Measurements from ENCODE around the gene CPT2.
"Not testable (repeated sequence)": the region's sequence is repeated elsewhere in the genome, so short reads cannot be mapped to it uniquely, and the experiment has no call there.

CPT2 gene

DNA sequence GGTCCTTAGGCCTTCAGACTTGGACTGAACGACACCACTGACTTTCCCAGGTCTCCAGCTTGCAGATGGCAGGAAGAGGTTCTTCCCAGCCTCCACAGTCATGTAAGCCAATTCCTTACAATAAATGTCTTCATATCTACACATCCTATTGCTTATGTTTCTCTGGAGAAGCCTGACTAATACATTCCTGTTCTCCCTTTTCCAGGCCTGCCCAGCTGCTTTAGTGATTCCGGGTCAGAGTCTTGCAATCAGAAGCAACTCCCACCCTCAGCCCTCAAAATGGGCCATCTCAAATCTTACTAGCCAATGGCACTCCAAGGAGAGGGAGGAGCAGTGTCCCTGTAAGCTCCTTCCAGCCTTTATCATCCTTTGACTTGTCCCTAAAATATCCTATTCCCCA, 16.4 kb upstream of the CPT2 start:
- in situ Hi-C loops (cut with HindIII; ENCODE audit: low sequenced_read_pairs), result loop anchor here (5.0 kb wide), 1 partner anchor 93 kb away; no protein-coding TSS in a partner anchor

DNA sequence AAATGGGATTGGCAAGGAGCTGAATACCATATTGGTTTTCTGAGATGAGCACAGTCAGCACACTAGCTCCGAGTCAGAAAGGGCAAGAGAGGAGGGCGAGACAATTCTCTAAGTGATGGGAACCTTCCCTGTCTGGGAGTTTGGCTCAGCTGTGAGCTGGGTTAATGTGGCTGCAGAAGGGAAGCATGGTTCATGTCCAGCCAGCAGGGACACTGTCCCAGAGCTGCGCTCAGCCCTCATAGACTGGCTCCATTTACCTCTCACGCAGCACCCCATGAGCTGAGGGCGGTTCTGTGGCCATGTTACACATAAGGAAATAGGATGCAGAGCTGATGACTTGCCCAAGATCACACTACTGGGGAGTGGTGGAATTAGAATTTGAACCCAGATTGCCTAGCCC, 15.7 kb upstream of the CPT2 start:
- in situ Hi-C loops (cut with HindIII; ENCODE audit: low sequenced_read_pairs), result loop anchor here (5.0 kb wide), 1 partner anchor 94 kb away; no protein-coding TSS in a partner anchor

DNA sequence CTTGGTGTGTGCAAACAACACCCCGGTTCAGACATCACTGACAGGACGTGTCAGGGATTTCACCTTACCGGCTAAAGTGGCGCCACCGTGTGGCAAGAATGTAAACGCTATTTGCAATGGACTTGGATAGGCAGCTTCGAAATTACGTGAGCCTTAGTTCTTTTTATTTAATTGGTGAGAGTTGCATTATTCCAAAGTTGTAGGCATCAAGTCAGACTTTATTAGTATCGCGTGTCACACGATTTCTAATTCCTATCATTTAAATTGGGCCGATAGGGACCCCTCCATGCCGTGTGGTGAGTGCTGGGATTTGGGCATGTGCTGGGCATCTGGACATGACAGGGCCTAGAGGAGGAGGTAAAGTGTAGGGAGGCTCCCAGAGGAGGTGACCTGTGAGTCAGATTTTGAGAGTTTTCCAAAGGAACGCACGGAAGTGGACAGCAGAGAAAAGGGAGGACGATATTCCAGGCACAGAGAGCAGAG, 14.5 kb upstream of the CPT2 start:
- in situ Hi-C loops (cut with HindIII; ENCODE audit: low sequenced_read_pairs), result loop anchor here (5.0 kb wide), 1 partner anchor 95 kb away; no protein-coding TSS in a partner anchor

DNA sequence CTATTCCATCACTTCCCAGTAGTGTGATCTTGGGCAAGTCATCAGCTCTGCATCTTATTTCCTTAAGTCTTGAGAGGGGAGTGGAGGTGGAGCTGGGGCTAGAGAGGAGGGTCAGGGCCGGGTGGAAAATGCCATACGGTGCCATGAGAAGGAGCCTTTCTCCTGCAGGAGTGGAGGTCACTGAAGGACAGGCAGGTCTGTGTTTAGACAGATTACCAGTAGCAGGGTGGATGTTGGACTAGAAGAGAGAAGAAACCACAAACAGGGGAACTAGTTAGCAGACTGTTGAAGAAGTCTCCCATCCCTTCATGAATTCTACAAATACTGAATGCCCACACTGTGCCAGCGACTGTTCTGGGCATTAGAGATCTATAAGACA, 13.9 kb upstream of the CPT2 start:
- in situ Hi-C loops (cut with HindIII; ENCODE audit: low sequenced_read_pairs), result loop anchor here (5.0 kb wide), 1 partner anchor 95 kb away; no protein-coding TSS in a partner anchor

DNA sequence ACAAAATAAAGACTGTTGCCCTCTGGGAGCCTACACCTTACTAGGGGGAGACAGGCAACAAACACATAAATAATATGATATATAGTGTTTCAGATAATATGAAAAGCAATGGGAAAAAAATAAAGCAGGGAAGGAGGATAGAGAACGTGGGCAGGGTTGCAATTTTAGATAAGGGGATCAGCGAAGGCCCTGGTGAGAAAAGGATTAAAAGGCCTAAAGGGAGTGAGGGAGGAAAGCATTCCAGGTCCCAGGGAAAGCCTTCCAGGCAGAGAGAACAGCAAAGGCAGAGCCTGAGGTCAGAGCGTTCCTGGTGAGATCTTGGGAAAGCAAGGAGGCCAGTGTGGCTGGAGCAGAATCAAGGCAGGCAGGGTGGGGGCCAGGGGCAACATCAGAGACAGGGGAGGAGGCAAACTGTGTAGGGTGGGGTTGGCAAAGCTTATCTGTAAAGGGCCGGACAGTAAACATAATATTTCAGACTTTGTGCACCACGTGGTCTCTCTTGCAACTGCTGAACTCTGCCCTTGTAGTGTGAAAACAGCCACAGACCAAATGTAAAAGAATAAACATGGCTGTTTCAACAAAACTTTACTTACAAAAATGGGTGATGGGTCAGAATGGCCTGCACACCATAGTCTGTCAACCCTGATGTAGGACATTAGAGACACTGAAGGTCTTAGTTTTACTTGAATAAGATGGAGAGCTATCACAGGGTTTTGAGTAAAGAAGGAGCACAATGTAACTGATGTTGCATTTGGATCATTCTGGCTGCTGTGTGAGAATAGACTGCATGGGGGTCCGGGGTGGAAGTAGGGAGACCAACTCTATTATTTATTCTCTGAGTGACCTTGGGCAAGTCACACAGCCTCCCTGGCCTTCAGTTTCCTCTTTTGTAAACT, 13.3 kb upstream of the CPT2 start:
- in situ Hi-C loops (cut with HindIII; ENCODE audit: low sequenced_read_pairs), result loop anchor here (5.0 kb wide), 1 partner anchor 96 kb away; no protein-coding TSS in a partner anchor

DNA sequence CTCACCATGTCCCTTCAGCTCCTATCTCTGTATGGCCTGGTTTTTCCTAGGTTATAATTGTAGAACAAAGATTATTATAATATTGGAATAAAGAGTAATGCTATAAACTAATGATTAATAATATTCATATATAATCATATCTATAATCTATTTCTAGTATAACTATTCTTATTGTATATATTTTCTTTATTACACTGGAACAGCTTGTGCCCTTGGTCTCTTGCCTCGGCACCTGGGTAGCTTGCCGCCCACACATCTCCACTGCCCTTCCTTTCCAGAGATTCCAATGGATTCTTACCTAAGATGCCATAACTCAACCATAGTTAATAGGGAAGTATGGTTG, 10.7 kb upstream of the CPT2 start:
- in situ Hi-C loops (cut with HindIII; ENCODE audit: low sequenced_read_pairs), result not testable (repeated sequence)

DNA sequence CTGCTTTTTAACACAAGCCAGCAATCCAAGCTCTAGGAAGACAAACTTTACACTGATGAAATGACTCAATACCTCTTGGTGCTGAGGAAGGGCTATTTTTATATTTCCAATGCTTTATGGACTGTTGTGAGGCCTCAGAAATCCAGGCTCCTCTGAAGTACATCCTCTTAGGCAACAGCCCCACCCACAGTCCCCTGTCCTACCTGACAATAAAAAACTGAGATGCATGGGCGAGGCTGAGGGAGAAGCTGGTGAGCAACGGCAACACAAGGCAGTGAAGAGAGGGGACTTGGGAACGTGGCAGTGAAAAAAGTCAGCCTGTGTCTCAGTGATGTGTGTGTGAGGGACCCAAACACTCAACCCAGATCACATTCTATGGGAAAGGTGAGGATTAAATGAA, 10.1 kb upstream of the CPT2 start:
- in situ Hi-C loops (cut with HindIII; ENCODE audit: low sequenced_read_pairs), result no loop called here

DNA sequence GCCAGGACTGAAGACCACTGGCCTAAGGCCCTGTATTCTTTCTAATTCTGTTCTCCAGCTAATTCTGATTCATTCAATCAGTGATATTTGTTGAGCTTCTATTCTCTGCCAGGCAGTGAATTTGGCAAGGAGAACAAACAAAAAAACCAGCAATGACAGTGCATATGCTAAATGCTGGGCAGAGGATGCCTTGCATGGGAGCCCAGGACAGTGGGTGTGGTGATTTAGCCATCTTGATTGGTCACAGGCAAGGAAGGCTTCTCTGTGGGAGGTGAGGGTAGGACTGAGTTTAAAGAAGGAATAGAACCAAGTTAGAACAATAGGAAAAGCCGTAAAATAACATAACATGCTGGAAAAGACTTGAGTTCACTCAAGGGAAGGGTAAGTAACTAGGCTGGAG, 9.2 kb upstream of the CPT2 start:
- in situ Hi-C loops (cut with HindIII; ENCODE audit: low sequenced_read_pairs), result no loop called here

DNA sequence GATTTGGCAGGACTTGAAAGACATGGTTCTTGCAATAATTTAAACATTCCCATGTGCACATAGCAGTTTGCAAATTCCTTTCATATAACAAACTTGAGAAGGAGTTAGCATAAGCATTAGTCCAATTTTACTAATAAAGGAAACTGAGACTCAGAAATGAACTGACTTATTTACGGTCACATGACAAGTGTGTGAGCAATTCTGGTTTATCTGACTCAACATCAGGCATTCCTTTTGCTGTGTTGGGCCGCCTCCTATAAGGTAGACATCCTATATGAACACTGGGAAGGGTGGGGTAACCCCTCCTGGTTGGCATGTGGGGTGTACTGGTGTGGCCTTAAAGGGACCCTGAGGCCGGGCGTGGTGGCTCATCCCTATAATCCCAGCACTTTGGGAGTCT, 8.5 kb upstream of the CPT2 start:
- in situ Hi-C loops (cut with HindIII; ENCODE audit: low sequenced_read_pairs), result no loop called here

DNA sequence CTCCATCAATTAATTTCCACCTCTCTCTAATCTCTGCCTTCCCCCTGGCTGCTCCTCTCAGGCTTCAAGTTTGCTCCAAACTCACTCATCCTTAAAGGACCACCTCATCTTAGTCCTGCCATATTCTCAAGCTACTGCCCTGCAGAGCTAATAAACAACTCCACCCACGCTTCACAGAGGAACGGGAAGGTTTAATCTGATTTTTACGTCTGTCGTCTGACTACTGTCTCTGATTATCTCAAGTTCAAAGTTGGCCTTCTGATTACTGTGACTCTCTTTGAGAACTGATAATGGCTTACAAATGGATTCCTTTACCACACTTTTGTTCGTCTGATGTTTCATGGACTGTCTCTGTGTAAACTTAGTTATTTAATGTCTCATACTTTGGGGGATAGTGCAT, 7.6 kb upstream of the CPT2 start:
- in situ Hi-C loops (cut with HindIII; ENCODE audit: low sequenced_read_pairs), result no loop called here

DNA sequence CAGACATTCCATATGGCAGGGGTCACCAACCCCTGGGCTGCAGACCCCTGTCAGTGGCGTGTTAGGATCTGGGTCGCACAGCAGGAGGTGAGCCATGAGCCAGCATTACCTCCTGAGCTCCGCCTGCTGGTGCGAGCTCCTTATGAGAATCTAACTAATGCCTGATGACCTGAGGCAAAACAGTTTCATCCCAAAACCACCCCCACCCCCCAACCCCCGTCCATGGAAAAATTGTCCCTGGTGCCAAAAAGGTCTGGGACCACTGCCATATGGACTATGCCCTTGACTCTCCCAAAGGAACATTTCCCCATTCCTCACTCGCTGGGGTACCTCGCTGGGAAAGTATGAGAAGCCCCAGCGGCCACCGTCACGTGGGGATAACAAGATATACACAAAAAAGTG, 6.4 kb upstream of the CPT2 start:
- in situ Hi-C loops (cut with HindIII; ENCODE audit: low sequenced_read_pairs), result no loop called here

DNA sequence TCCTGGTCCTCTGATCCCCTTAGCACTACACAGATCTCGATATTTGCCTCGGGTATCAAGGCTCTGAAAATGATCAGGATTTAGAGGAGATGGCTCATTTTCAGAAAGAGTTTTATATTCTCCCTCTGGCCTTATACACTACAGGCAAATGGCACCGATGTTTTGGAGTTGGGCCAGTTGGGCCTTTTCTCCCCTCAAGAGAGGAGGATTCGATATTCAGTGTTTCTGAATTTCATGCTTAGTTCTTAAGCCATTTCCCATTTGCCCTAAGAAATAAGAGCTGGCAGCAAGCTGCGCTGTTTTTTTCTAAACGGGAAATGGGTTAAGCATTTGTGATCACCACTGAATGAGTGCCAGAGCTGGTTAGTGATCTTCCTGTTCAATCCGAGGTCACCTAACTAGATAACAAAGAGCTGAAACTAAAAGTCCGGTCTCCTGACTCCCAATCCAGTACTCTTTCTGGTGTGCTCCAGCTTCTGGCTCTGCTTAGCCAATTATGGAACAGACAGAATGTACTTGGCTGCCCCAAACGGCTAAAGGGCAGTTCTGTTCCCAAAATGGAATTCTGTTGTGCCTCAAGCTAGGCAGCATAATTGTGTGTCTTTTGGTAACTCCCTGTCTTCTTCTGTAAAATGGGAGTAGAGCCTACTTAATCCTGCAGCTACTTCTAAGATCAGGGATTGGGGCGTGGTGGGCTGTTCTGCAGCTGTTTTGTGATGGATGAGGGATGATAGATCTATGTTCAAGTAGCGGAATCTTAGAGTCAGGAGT, 1.2 kb upstream of the CPT2 start:
- in situ Hi-C loops (cut with HindIII; ENCODE audit: low sequenced_read_pairs), result no loop called here

DNA sequence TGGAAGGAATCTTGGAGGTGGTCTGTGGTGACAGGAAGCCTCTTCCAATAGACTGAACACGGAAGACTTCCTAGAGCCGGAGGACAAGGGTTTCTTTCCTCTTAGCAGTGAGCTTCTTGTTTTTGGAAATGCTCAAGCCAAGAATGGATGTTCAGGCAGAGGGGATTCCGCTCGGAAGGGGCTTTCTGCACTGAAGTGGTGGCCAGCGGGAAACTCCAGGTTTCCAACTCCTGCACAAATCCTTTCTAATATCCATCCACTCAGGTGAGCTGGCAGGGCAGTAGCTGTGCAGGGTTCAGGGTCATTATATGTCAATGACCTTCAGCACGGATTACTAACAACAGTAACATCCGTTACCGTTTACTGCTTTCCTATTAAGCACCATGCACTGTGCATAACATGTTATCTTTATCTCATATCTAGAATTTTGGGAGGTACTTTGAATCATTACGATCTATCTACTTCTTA, 573 bp upstream of the CPT2 start:
- in situ Hi-C loops (cut with HindIII; ENCODE audit: low sequenced_read_pairs), result no loop called here

DNA sequence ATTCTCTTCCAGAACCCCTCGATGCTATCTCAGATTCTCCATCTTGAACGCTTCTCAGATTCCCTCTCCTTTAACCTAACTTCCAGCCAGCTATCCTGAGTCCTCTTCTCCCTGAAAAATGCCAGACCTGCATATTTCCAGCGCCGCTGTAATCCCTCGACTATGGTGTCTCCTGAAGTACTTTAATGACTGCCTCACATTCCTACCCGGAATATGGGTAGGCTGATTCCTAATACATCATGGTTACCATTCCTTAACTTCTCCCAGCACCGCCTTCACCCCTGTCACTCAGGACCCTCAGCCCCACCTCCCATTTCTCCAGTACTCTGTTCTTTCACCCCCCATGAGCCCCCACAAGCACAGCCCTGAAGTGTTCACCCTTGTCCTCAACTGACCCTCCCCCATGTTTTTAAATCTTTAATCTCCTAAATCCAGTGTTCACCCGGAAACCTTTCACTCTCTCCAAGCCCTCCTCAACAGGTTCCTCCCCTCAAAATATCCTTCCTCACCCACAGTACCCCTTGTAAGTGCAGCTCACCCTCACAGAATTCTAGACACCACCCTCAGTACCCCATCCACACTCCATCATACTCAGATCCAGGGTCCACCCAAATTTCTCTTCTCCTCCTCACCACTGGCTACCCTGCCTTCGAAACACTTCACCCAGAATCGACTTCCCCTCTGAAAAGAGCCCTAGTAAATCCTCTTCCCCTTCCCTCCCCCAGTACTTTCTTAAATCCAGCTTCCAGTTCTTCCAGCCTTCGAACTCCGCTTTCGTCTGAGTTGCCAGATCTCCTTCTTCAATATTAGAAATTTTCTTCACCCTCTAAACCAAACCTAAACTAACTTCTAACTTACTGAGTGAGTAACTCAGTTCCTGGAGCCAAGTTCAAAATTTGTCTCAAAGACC, 922 bp downstream of the CPT2 start:
- in situ Hi-C loops (cut with HindIII; ENCODE audit: low sequenced_read_pairs), result no loop called here

DNA sequence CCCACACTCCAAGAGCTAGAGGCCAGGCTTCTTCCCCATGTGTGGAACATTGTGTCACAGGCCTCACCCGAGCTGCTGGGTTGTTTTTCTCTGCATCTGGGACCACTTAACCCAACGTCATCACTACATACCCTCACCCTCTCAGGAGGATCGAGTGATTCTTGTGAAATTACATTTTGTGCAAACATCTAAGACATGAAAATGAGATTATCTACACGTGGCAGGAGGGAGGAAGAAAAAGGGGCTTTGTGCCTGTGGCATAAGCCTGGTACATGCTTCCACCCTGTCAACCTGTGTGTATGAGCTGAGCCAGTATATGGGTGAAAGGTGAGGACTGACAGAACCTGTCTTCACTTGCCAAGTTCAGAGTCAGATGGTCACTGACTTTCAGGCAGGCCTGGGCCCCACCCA, 1.6 kb downstream of the CPT2 start:
- in situ Hi-C loops (cut with HindIII; ENCODE audit: low sequenced_read_pairs), result no loop called here

DNA sequence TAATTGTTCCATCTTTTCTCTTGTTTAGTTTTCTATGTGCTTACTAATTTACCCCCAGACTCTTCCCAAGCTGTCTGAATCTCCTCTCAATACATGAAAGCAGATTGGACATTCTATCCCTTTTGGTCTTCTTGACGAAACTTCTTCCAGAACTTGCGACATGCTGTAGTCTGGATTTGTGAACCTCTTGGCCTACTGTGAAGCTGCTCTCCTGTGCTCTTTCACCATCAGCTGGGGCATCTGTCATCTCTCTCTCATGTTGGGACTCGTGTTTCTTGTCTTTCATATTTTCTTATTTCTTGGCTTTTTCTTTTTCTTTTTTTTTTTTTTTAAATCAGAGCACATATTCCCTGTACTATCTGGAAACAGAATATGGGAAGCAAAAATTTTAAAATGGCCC, 6.8 kb downstream of the CPT2 start:
- in situ Hi-C loops (cut with HindIII; ENCODE audit: low sequenced_read_pairs), result loop anchor here (5.0 kb wide), 1 partner anchor 81 kb away; no protein-coding TSS in a partner anchor

DNA sequence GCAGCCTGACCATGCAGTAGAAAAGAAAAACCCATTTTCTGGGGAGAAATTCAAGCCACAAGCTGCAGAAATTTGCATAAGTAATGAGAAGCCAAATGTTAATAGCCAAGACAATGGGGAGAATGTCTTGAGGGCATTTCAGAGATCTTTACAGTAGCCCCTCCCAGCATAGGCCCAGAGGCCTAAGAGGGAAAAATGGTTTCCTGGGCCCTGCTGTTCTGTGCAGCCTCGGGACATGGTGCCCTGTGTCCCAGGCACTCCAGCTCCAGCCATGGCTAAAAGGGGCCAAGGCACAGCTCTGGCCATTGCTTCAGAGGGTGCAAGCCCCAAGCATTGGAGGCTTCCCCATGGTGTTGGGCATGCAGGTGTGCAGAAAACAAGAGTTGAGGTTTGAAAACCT, 8.9 kb downstream of the CPT2 start:
- in situ Hi-C loops (cut with HindIII; ENCODE audit: low sequenced_read_pairs), result not testable (repeated sequence)

DNA sequence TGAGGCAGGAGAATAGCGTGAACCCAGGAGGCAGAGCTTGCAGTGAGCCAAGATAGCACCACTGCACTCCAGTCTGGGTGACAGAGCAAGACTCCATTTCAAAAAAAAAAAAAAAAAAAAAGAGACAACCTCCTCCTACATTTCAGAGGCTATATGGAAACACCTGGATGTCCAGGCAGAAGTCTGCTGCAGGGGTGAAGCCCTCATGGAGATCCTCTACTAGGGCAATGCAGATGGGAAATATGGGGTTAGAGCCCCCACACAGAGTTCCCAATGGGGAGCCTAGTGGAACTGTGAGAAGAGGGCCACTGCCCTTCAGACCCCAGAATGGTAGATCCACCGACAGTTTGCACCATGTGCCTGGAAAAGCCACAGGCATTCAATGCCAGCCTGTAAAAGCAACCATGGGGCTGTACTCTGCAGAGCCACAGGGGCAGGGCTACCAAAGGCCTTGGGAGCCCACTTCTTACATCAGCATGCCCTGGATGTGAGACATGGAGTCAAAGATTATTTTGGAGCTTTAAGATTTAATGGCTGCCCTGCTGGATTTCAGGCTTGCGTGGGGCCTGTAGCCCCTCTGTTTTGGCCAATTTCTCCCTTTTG, 9.6 kb downstream of the CPT2 start:
- in situ Hi-C loops (cut with HindIII; ENCODE audit: low sequenced_read_pairs), result not testable (repeated sequence)

DNA sequence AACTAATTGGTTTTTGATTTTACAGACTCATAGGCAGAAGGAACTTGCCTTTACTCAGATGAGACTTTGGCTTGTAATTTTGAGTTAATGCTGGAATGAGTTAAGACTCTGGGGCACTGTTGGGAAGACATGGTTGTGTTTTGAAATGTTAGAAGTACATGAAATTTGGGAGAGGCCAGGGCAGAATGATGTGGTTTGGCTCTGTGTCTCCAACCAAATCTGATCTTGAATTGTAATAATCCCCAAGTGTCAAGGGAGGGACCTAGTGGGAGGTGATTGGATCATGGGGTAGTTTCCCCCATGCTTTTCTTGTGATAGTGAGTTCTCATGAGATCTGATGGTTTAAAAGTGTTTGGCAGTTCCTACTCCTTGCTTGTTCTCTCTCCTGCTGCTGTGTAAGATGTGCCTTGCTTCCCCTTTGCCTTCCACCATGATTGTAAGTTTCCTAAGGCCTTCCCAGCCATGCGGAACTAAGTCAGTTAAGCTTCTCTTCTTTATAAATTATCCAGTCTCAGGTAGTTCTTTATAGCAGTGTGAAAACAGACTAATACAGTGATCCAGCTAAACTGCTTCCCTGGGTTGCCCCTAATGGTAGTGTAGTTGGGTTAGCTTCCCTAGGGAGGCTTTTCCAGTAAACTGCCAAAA, 10.2 kb downstream of the CPT2 start:
- in situ Hi-C loops (cut with HindIII; ENCODE audit: low sequenced_read_pairs), result no loop called here

DNA sequence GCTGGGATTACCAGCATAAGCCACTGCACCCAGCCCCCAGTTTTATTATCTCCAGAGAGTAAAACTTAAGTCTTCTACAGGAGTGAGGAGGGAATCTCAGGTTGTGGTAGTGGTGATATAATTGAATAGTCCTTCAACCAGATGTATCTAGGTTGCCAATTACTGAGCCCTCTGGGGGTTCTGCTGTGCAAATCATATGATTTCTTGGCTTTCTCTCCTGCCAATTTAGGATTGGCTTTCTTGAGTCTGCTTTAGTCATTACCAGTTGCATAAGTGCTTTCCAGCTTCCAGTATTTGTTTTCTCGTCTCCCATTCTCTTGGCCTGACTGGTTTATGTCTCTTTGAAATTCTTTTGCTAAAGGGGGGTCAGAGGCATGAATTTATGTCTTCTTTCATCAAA, 11.1 kb downstream of the CPT2 start:
- in situ Hi-C loops (cut with HindIII; ENCODE audit: low sequenced_read_pairs), result no loop called here

Measured in endothelial cell of hepatic sinusoid (primary cell).